Activated CD4-positive, alpha-beta T cell treated with anti-CD3 and anti-CD28 coated beads, Interleukin-2, amount 10 ng/mL, durations not matched to agents 7 days and 5 days (primary cell): ENCODE data around the gene ZCCHC8. TPM values are rescaled to one million over a fixed set of nuclear protein-coding genes. Genes with fewer than 3 reads are reported as not detected.

ENCODE experiments used
- CTCF ChIA-PET: fragments of 350-600 bp; sonication (Branson Sonifier 250); formaldehyde crosslinking; loops from one replicate; lab custom pipeline; 2021; ENCODE audit warnings: antibody characterized with exemption; lab: Charles Lee
- POLR2A ChIA-PET: fragments of 350-600 bp; sonication (Branson Sonifier 250); formaldehyde crosslinking; loops from one replicate; lab custom pipeline; 2021; ENCODE audit warnings: antibody characterized with exemption; lab: Charles Lee
- DNase-seq: peaks from one replicate; pipeline ENCODE4 v3.0.0-alpha.2; 2020
- H3K27ac Mint-ChIP-seq: one replicate; pipeline ENCODE4 v1.8.0; 2021; ENCODE audit warnings: mild to moderate bottlenecking, moderate library complexity, mixed read lengths
- H3K27me3 Mint-ChIP-seq: one replicate; pipeline ENCODE4 v1.8.0; 2021; ENCODE audit warnings: mixed read lengths
- H3K36me3 Mint-ChIP-seq: one replicate; pipeline ENCODE4 v1.8.0; 2021; ENCODE audit warnings: low read depth, mixed read lengths
- H3K4me1 Mint-ChIP-seq: one replicate; pipeline ENCODE4 v1.8.0; 2021; ENCODE audit warnings: mixed read lengths
- H3K4me3 Mint-ChIP-seq: one replicate; pipeline ENCODE4 v1.8.0; 2021; ENCODE audit warnings: mild to moderate bottlenecking, moderate library complexity, mixed read lengths
- H3K9me3 Mint-ChIP-seq: one replicate; pipeline ENCODE4 v1.8.0; 2021; ENCODE audit warnings: mixed read lengths
- total RNA-seq, 2 experiments: library from RNA; stranded (reverse); gene quantifications; one replicate each; pipeline ENCODE4 v1.2.3, GENCODE V29; 2021

The ZCCHC8 gene
- 10 to 100 TPM; 45.1 to 50.2 TPM for total RNA-seq

DNA sequence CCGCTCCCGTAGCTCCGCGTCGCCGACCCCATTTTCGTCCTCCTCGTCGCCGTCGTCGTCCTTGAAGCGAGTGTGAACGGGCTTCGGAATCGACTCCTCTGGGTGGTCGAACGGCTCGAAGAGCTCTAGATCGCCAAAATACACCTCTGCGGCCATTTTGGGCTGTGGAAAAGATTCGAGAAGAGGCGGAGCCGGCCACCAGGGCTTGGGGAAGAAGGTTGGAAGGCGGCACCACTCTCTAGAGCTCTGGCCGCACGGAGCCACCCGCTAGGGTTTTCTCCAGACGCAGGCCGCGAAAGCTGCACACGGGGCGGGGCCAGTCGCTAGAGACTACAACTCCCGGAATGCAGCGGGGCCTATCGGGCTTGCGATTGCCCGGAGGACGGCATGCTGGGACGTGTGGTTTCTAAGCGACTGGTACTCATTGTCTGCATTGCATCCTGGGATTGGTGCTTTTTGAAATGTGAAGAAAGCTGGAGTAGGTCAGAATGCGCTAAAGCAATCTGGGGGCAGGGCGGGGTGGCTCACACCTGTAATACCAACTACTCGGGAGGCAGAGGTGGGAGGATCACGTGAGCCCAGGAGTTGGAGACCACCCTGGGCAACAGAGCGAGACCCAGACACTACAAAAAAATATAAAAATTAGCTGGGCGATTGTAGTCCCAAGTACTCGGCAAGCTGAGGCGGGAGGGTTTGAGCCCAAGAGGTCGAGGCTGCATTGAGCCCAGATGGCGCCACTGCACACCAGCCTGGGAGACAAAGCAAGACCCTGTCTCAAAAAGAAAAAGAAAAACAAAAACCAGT, at the start of gene ZCCHC8:
Gene ZCCHC8, minus strand, starts transcription at position 248 of the 804 bp plus-strand sequence. Its CDS starts 92 bp downstream, at position 156.
- H3K4me1 Mint-ChIP-seq = peaks cover 38% of the 10 kb centered on the region
- DNase-seq = peak; percentile 98
- H3K27ac Mint-ChIP-seq = peak within 1 kb of the TSS; percentile 100
- peaks cover 39% of the 10 kb centered on the region for H3K36me3 Mint-ChIP-seq
- no peaks in the 10 kb centered on the region for H3K9me3 Mint-ChIP-seq
- H3K4me3 Mint-ChIP-seq = peak within 1 kb of the TSS; percentile 97
- ChIA-PET POLR2A (interaction anchor here (0.6 to 2.8 kb wide), 8 partner anchors 10 to 859 kb away, joined by 3 to 25 read pairs (median 4); partner anchors contain the start of genes DIABLO, KNTC1 and RSRC2), CTCF (interaction anchor here (0.9 to 1.8 kb wide), 17 partner anchors 9 to 163 kb away, joined by 3 to 7 read pairs (median 4); partner anchors contain the start of genes KNTC1 and RSRC2)
- no peaks in the 10 kb centered on the region for H3K27me3 Mint-ChIP-seq

DNA sequence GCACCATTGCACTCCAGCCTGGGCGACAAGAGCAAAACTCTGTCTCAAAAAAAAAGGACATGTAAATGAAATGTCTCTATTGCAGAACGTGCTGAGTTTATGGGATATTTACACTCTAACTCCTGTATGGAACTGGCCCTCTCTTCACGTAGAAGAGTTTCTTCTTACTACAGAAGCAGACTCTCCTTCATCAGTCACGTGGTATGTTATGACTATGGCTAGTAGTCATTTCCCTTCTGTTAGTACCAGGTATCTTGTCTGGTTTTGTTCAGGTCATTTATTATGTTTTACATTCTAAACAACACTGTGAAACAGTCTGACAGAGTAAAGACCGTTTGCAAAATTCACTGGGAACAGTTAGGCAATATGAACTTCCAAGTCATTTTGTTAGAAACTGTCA, 46.6 kb upstream of the ZCCHC8 start:
- ChIA-PET POLR2A (no interaction called here), CTCF (no interaction called here)
- Mint-ChIP-seq H3K9me3 (no peaks in the 10 kb centered on the region), H3K27me3 (no peaks in the 10 kb centered on the region), H3K4me3 (no peak overlapping the region), H3K4me1 (no peaks in the 10 kb centered on the region), H3K36me3 (peaks cover 40% of the 10 kb centered on the region), H3K27ac (no peak overlapping the region)
- DNase-seq = no peak

- Mint-ChIP-seq H3K36me3 (peaks cover 33% of the 10 kb centered on the region), H3K9me3 (no peaks in the 10 kb centered on the region), H3K4me3 (no peak overlapping the region), H3K27me3 (no peaks in the 10 kb centered on the region), H3K27ac (no peak overlapping the region), H3K4me1 (no peaks in the 10 kb centered on the region)
- DNase-seq = no peak
- ChIA-PET CTCF (no interaction called here), POLR2A (no interaction called here)
Observed at GRCh38 chr12:122545855-122546254, 45.1 kb upstream of the ZCCHC8 start.

- CTCF ChIA-PET = no interaction called here
- POLR2A ChIA-PET = no interaction called here
- no peak overlapping the region for H3K4me3 Mint-ChIP-seq
Observed at GRCh38 chr12:122544537-122544936, 43.8 kb upstream of the ZCCHC8 start.

GRCh38 chr12:122538496-122538895, 37.8 kb upstream of the ZCCHC8 start:
- ChIA-PET CTCF (interaction anchor here (0.8 to 2.6 kb wide), 4 partner anchors 12 to 42 kb away, joined by 3 to 9 read pairs (median 4); partner anchors contain the start of gene ZCCHC8), POLR2A (no interaction called here)
- H3K4me3 Mint-ChIP-seq = no peak overlapping the region
- no peak for DNase-seq
- no peaks in the 10 kb centered on the region for H3K4me1 Mint-ChIP-seq
- no peaks in the 10 kb centered on the region for H3K9me3 Mint-ChIP-seq
- peaks cover 35% of the 10 kb centered on the region for H3K36me3 Mint-ChIP-seq
- no peaks in the 10 kb centered on the region for H3K27me3 Mint-ChIP-seq
- no peak overlapping the region for H3K27ac Mint-ChIP-seq

More at GRCh38 chr12:122544537-122544936, 43.8 kb upstream of the ZCCHC8 start:
- no peak for DNase-seq
- Mint-ChIP-seq H3K27ac (no peak overlapping the region), H3K27me3 (no peaks in the 10 kb centered on the region), H3K4me1 (no peaks in the 10 kb centered on the region), H3K9me3 (no peaks in the 10 kb centered on the region), H3K36me3 (peaks cover 29% of the 10 kb centered on the region)

- peaks cover 34% of the 10 kb centered on the region for H3K36me3 Mint-ChIP-seq
- POLR2A ChIA-PET = no interaction called here
- no peak for DNase-seq
- CTCF ChIA-PET = interaction anchor here (0.6 to 2.6 kb wide), 4 partner anchors 13 to 445 kb away, joined by 3 to 9 read pairs (median 4); partner anchors contain the start of gene ZCCHC8
- H3K9me3 Mint-ChIP-seq = no peaks in the 10 kb centered on the region
- no peaks in the 10 kb centered on the region for H3K27me3 Mint-ChIP-seq
- H3K4me1 Mint-ChIP-seq = peaks cover 4% of the 10 kb centered on the region
- no peak overlapping the region for H3K4me3 Mint-ChIP-seq
- no peak overlapping the region for H3K27ac Mint-ChIP-seq
Observed at GRCh38 chr12:122537021-122537420, 36.3 kb upstream of the ZCCHC8 start.

- ChIA-PET CTCF (interaction anchor here (0.6 to 2.2 kb wide), 4 partner anchors 8 to 81 kb away, joined by 3 to 9 read pairs (median 4); no protein-coding TSS in a partner anchor), POLR2A (interaction anchor here (1.4 kb wide), 1 partner anchor 32 kb away, joined by 3 read pairs; no protein-coding TSS in a partner anchor)
- Mint-ChIP-seq H3K27ac (no peak overlapping the region), H3K4me1 (peaks cover 6% of the 10 kb centered on the region), H3K9me3 (no peaks in the 10 kb centered on the region), H3K27me3 (no peaks in the 10 kb centered on the region), H3K36me3 (peaks cover 42% of the 10 kb centered on the region), H3K4me3 (no peak overlapping the region)
- DNase-seq = no peak
Observed at GRCh38 chr12:122533856-122534255, 33.1 kb upstream of the ZCCHC8 start.

DNA sequence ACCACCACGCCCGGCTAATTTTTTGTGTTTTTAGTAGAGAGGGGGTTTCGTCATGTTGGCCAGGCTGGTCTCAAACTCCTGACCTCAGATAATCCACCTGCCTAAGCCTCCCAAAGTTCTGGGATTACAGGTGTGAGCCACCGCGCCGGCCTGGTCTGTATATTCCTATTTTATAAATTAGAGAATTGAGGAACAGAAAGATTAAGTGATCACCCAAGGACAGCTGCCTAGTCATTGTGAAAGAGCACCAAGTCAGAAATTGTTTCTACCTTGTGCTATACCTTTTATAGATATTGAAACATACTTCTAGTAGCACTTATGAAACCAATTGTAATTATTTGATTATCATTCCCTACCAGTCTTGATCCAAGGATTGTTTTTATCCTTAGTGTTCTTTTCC, 28.3 kb upstream of the ZCCHC8 start:
- no peak overlapping the region for H3K27ac Mint-ChIP-seq
- H3K27me3 Mint-ChIP-seq = no peaks in the 10 kb centered on the region
- peaks cover 46% of the 10 kb centered on the region for H3K36me3 Mint-ChIP-seq
- DNase-seq = no peak
- peaks cover 18% of the 10 kb centered on the region for H3K4me1 Mint-ChIP-seq
- no peak overlapping the region for H3K4me3 Mint-ChIP-seq
- ChIA-PET POLR2A (interaction anchor here (0.5 kb wide), 1 partner anchor 186 kb away, joined by 6 read pairs; no protein-coding TSS in a partner anchor), CTCF (interaction anchor here (0.8 to 1.7 kb wide), 2 partner anchors 26 to 54 kb away, joined by 3 to 4 read pairs; no protein-coding TSS in a partner anchor)
- H3K9me3 Mint-ChIP-seq = no peaks in the 10 kb centered on the region

DNA sequence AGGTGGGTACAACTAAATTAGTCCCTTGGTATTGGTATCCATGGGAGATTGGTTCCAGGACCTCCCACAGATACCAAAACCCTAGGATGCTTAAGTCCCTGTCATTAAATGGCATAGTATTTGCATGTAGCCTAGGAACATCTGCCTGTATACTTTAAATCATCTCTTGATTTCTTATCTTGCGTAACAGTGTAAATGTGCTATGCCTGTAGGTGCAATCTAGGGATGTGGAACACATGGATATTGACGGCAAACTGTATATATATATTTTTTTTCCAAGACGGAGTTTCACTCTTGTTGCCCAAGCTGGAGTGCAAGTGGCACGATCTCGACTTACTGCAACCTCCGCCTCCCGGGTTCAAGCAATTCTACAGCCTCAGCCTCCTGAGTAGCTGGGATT, 27.9 kb upstream of the ZCCHC8 start:
- ChIA-PET POLR2A (interaction anchor here (0.5 kb wide), 1 partner anchor 185 kb away, joined by 6 read pairs; no protein-coding TSS in a partner anchor), CTCF (interaction anchor here (0.8 to 2.1 kb wide), 3 partner anchors 25 to 54 kb away, joined by 3 to 6 read pairs (median 4); partner anchors contain the start of gene ZCCHC8)
- Mint-ChIP-seq H3K27ac (no peak overlapping the region), H3K36me3 (peaks cover 48% of the 10 kb centered on the region), H3K9me3 (no peaks in the 10 kb centered on the region), H3K4me1 (peaks cover 22% of the 10 kb centered on the region), H3K27me3 (no peaks in the 10 kb centered on the region), H3K4me3 (no peak overlapping the region)
- DNase-seq = no peak

DNA sequence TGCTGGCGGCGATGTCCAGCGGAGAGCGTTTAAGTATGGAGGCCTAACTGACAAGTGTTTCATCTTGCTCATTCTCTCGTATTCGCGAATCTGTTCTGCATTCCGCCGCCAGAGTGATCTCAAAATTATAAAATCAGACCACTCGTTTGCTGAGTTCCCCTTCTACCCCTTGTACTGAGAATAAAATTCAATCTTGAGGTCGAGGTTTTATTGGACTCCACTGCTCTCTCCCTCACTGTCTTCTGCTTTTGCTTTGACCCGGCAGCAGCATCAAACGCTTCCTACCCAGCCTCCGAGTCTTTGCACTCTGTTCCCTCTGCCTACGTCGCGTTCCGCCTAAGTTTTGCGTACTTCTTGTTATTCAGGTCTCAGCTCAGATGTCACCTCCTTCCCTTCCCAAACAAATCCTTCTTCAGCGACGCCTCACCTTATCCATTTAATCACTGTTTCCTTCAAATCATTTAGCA, 26.8 kb upstream of the ZCCHC8 start:
- DNase-seq = peak; percentile 61
- H3K27me3 Mint-ChIP-seq = no peaks in the 10 kb centered on the region
- ChIA-PET POLR2A (interaction anchor here (0.6 to 2.1 kb wide), 2 partner anchors 24 to 27 kb away, joined by 3 to 25 read pairs; partner anchors contain the start of gene ZCCHC8), CTCF (interaction anchor here (0.6 to 2.1 kb wide), 6 partner anchors 19 to 644 kb away, joined by 3 to 8 read pairs (median 4); partner anchors contain the start of gene ZCCHC8)
- H3K4me1 Mint-ChIP-seq = peaks cover 29% of the 10 kb centered on the region
- H3K9me3 Mint-ChIP-seq = no peaks in the 10 kb centered on the region
- H3K27ac Mint-ChIP-seq = no peak overlapping the region
- peaks cover 47% of the 10 kb centered on the region for H3K36me3 Mint-ChIP-seq
- H3K4me3 Mint-ChIP-seq = no peak overlapping the region

- peaks cover 51% of the 10 kb centered on the region for H3K36me3 Mint-ChIP-seq
- CTCF ChIA-PET = interaction anchor here (0.6 to 2.1 kb wide), 6 partner anchors 19 to 643 kb away, joined by 3 to 8 read pairs (median 3); partner anchors contain the start of gene ZCCHC8
Observed at GRCh38 chr12:122526683-122527477, 26.1 kb upstream of the ZCCHC8 start, which contains the start of the genes KNTC1 and RSRC2. TSS of gene KNTC1 (plus strand) at chr12:122527249. CDS start at chr12:122530064, 2,815 bp downstream. TSS of gene RSRC2 (minus strand) at chr12:122526936. CDS start at chr12:122526853, 83 bp downstream.

More at GRCh38 chr12:122526683-122527477, 26.1 kb upstream of the ZCCHC8 start, which contains the start of the genes KNTC1 and RSRC2:
- Mint-ChIP-seq H3K27ac (no peak within 1 kb of the TSS), H3K4me1 (peaks cover 33% of the 10 kb centered on the region), H3K9me3 (no peaks in the 10 kb centered on the region), H3K27me3 (no peaks in the 10 kb centered on the region), H3K4me3 (no peak within 1 kb of the TSS)
- DNase-seq = peak; percentile 100
- POLR2A ChIA-PET = interaction anchor here (0.6 to 2.1 kb wide), 4 partner anchors 23 to 668 kb away, joined by 3 to 25 read pairs (median 4); partner anchors contain the start of gene ZCCHC8
